Adrenal gland (tissue), 12 donors: ENCODE data around the gene NIP7. TPM values are rescaled to one million over a fixed set of nuclear protein-coding genes. Genes with fewer than 3 reads are reported as not detected.
A peak's percentile ranks its signal among the peaks of the same experiment; 100 is the strongest.

ENCODE experiments used
- DNase-seq, 7 donors: peaks; one replicate each; pipeline ENCODE4 v3.0.0-alpha.2; 2019 to 2020
- H3K27ac ChIP-seq, 5 donors: fragments of 200-600 bp; sonication (generic) in 4 of 5; 1 replicate in 3 of 5; 2 replicates in 2 of 5; pipeline versions ENCODE4 v1.5.1 to v1.8.0; 2016 to 2020; ENCODE audit warnings: mild to moderate bottlenecking in 1 of 5
- H3K27me3 ChIP-seq: fragments of 200-600 bp; 2 replicates; pipeline ENCODE4 v1.8.0; 2021
- H3K36me3 ChIP-seq, 2 donors: fragments of 200-600 bp; replicated peaks in 1 of 2; 1 replicate in 1 of 2; 2 replicates in 1 of 2; pipeline versions ENCODE4 v1.5.1 to v1.8.0; 2018 to 2022
- H3K4me1 ChIP-seq, 2 donors: fragments of 200-600 bp; replicated peaks in 1 of 2; 1 replicate in 1 of 2; 2 replicates in 1 of 2; pipeline versions ENCODE4 v1.5.1 to v1.8.0; 2018 to 2021
- H3K4me3 ChIP-seq, 4 donors: fragments of 200-600 bp; sonication (generic) in 3 of 4; one replicate each; pipeline ENCODE4 v1.5.1; 2016 to 2018
- H3K9me3 ChIP-seq, 3 donors: fragments of 200-600 bp; sonication (generic) in 1 of 3; replicated peaks in 1 of 3; 1 replicate in 2 of 3; 2 replicates in 1 of 3; pipeline versions ENCODE4 v1.5.1 to v1.8.0; 2016 to 2021
- POLR2A ChIP-seq, 2 donors: fragments of 450-650 bp; IDR thresholded peaks; one replicate each; pipeline ENCODE4 v1.6.1; 2017; ENCODE audit warnings: antibody characterized with exemption in 2 of 2, mild to moderate bottlenecking in 2 of 2, moderate library complexity in 1 of 2
- WGBS, 4 donors: extraction: QIAGEN DNeasy Blood & Tissue Kit in 2 of 4; methylation state at CpG; one replicate each; pipeline versions ENCODE4 v1.1.5 to v1.1.7; 2013 to 2017; 5-methylcytosine and 5-hydroxymethylcytosine counted together
- intact Hi-C, 2 donors: fragments of 100-400 bp; cut with DNase I; formaldehyde crosslinking; loops; one replicate each; pipeline versions ENCODE4 v1.14.1 to v1.15.0; 2022 to 2023
- polyA plus RNA-seq, 3 donors: library from polyadenylated mRNA; stranded (reverse); fragments of 200-250 nt in 2 of 3; fragments of 350-450 nt in 1 of 3; fragmentation: Illumina TruSeq in 1 of 3; extraction: RNeasy Lipid Tissue Mini Kit (QIAGEN cat#74804) in 1 of 3; gene quantifications; one replicate each; pipeline ENCODE4 v1.2.3, GENCODE V29; 2013 to 2014
- total RNA-seq, 9 donors: library from RNA; depleted of rRNA in 4 of 9; stranded (reverse); fragments of >200 nt in 4 of 9; fragments of 120-200 nt in 1 of 9; fragmentation: NEBNext Ultra II Directional in 1 of 9; extraction: Animal tissue kit (Norgen Biotek cat#: 25700) in 1 of 9; gene quantifications; one replicate each; pipeline versions ENCODE4 v1.1.0 to v1.2.4, GENCODE V29; 2013 to 2023
- TF ChIP-seq, protein P1 (sequence below), 6 experiments: fragments of 450-650 bp in 4 of 6; fragments of 200-600 bp in 2 of 6; sonication (generic) in 1 of 6; IDR thresholded peaks; 1 replicate in 5 of 6; 2 replicates in 1 of 6; pipeline versions ENCODE4 v1.5.1 to v1.8.0; 2016 to 2021; ENCODE audit warnings: antibody characterized with exemption in 6 of 6, mild to moderate bottlenecking in 2 of 6, moderate library complexity in 1 of 6
- donor health status: healthy with polysubstance abuse.
- donor health status: Bipolar disorder and iron deficiency.
- donor health status: DM: yes; HTN: yes; CAD: no.
- donor health status: DM: no; HTN: no; CAD: no.
- donor health status: DM: no; HTN: no; CAD: no.
- donor health status: DM: yes; HTN: yes; CAD: no.

The NIP7 gene
- total and polyA plus RNA-seq, 12 donors = 10.5 to 38.0 (median 21.6) TPM

DNA sequence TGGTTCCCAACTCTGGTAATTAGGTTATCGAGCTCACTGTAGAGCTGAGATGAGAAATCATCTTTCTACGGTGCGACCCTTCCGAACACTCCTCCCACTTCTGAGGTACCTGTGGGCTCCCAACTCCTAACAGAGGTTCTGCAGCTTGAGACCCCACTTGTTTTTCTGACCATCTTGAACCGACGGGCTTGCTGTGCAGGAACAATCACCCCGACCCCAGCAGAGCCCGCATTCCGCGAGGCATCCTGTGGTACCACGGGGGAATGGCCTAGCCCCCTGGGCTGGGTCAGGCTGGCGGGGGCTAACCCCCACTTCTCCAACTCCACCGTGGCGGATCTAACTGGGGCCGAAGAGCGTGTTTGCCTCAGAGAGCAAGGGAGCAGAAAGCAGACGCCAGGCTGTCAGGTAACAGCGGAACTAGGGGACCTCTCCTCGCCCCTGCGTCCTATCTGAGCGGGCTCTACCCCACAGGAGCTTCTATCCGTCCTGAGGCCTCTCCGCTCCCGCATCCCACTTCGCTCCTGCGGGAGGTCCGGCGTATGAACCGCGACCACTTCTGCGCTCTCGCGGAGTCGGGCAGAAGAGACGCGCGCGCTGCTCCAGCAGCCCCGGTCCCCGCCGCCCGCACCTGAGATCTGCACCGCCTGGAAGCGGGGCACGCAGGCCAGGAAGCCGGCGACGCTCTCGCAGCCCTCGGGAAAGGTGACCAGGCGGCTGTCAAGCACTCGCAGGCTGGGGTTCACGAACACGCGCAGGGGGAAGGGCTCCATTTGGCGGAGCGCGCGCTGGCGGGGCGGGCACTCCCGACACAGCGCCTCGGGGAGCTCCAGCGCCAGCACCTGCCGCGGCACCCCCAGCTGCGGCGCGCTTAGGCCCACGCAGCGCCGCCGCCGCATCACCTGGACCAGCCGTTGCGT lies 9.9 kb upstream of the NIP7 start:
- H3K4me3 ChIP-seq = peak overlapping the region; percentile 5 to 86 (median 54)
- no peaks in the 10 kb centered on the region for H3K9me3 ChIP-seq
- DNase-seq = peak in 5 of 7 donors; percentile 45 to 67 (median 50)
- peak overlapping the region; percentile 74 to 88 (median 86) for H3K27ac ChIP-seq
- no peaks in the 10 kb centered on the region for H3K27me3 ChIP-seq
- TF ChIP-seq, protein P1, sequence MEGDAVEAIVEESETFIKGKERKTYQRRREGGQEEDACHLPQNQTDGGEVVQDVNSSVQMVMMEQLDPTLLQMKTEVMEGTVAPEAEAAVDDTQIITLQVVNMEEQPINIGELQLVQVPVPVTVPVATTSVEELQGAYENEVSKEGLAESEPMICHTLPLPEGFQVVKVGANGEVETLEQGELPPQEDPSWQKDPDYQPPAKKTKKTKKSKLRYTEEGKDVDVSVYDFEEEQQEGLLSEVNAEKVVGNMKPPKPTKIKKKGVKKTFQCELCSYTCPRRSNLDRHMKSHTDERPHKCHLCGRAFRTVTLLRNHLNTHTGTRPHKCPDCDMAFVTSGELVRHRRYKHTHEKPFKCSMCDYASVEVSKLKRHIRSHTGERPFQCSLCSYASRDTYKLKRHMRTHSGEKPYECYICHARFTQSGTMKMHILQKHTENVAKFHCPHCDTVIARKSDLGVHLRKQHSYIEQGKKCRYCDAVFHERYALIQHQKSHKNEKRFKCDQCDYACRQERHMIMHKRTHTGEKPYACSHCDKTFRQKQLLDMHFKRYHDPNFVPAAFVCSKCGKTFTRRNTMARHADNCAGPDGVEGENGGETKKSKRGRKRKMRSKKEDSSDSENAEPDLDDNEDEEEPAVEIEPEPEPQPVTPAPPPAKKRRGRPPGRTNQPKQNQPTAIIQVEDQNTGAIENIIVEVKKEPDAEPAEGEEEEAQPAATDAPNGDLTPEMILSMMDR (IDR thresholded peaks at IDR 0.05) = no peak
- TF ChIP-seq POLR2A (IDR thresholded peaks at IDR 0.05) = no peak
- H3K36me3 ChIP-seq = peaks cover 0 to 66% of the 10 kb centered on the region in 2 donors
- WGBS, 4 donors = 4 to 52% (median 11%) methylated on average over 11 to 77 of the region's 77 CpGs
- peaks cover 16 to 49% of the 10 kb centered on the region in 2 donors for H3K4me1 ChIP-seq
- intact Hi-C loops = no loop called here

DNA sequence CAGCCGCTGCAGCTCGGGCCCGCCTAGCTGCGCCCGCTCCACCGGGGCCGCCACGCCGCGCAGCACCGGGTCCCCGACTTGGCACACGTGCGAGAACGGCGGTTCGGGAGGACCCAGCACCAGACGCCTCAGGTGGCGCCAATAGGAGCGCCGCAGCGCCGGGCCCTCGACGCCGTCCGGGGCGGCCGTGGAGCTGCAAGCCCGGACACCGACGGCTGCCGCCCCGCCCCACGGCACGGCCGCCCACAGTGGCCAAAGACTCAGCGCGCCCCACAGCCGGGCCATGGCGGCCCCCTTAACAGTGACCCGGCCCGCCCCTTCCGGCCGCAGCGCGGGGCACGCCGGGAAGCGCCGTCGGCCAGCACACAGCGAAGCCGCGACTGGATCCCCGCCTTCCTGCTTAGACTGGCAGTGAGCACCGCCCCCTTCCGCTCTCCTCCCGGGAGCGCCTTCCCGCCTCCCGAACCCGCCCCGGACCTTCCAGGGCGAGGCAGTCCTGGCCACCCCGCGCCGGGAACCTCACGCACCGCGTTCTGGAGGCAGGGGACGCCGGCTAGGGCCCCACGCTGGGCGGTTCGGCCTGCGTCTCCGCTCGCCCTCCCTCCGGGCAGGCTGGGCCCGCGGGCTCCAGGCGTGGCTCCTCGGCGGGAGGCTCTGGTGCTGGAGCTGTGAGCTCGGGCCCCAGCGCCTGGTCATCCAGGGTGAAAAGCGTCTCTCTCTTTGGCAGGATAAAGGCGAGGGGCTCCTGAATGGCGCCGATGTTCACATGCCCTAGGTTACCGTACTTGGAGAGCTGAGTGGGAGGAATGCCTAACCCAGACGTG lies 9.1 kb upstream of the NIP7 start, which contains the start of gene PDF:
Gene PDF (minus strand): TSS at position 303 of the 824 bp plus-strand sequence. CDS start 18 bp downstream, at position 285.
- peak; percentile 93 to 96 (median 94) for DNase-seq
- TF ChIP-seq POLR2A (IDR thresholded peaks at IDR 0.05) = peak; percentile 41 to 76
- TF ChIP-seq, protein P1 (IDR thresholded peaks at IDR 0.05) = peak in 1 of 6 experiments; percentile 3
- Histone ChIP-seq H3K27ac (peak within 1 kb of the TSS; percentile 74 to 88 (median 86)), H3K9me3 (no peaks in the 10 kb centered on the region), H3K27me3 (no peaks in the 10 kb centered on the region), H3K36me3 (peaks cover 0 to 66% of the 10 kb centered on the region in 2 donors), H3K4me1 (peaks cover 16 to 47% of the 10 kb centered on the region in 2 donors), H3K4me3 (peak within 1 kb of the TSS; percentile 5 to 86 (median 54))
- intact Hi-C loops = no loop called here
- 0 to 5% (median 1%) methylated on average over 13 to 93 of the region's 93 CpGs for WGBS, 4 donors

- 88 to 98% (median 92%) methylated on average over 5 to 9 of the region's 9 CpGs for whole genome bisulfite sequencing, 4 donors
- H3K9me3 ChIP-seq = no peaks in the 10 kb centered on the region
- H3K4me3 ChIP-seq = no peak overlapping the region
- intact Hi-C loops = no loop called here
- H3K36me3 ChIP-seq = peaks cover 0 to 54% of the 10 kb centered on the region in 2 donors
- no peaks in the 10 kb centered on the region for H3K27me3 ChIP-seq
- no peak for DNase-seq
- no peak overlapping the region for H3K27ac ChIP-seq
- TF ChIP-seq, protein P1 (IDR thresholded peaks at IDR 0.05) = no peak
- no peak for TF ChIP-seq POLR2A (IDR thresholded peaks at IDR 0.05)
- H3K4me1 ChIP-seq = peaks cover 8 to 26% of the 10 kb centered on the region in 2 donors
Observed at GRCh38 chr16:69334696-69335095, 4.9 kb upstream of the NIP7 start.
